HepG2 (cell line): ENCODE results near the gene GAS2L1. TPM values are rescaled to one million over a fixed set of nuclear protein-coding genes. Genes with fewer than 3 reads are reported as not detected.

Experiments
- ATAC-seq: fragments of 200-7000 bp; cut with Tn5 transposase; 3 replicates; pipeline ENCODE4 v1.9.1; 2020; ENCODE audit warnings: mild to moderate bottlenecking, moderate library complexity
- BruUV-seq: library from RNA; stranded (reverse); fragments of 400-500 nt; replicated peaks from 2 replicates; lab custom pipeline; 2021; lab: Mats Ljungman, UMichigan
- CTCF ChIA-PET: fragments of 300-600 bp; formaldehyde crosslinking; extraction: SDS; loops from one replicate; lab custom pipeline; 2021; ENCODE audit warnings: low total read pairs, inconsistent platforms, low intra/inter-chr PET ratio; lab: Yijun Ruan, JAX
- POLR2A ChIA-PET: fragments of 350-600 bp; sonication (Branson Sonifier 250); formaldehyde crosslinking; loops from one replicate; lab custom pipeline; 2020; ENCODE audit warnings: antibody characterized with exemption, inconsistent platforms; lab: Yijun Ruan, JAX
- DNase-seq: peaks from one replicate; pipeline ENCODE4 v3.0.0-alpha.2; 2015; ENCODE audit warnings: low spot score
- FAIRE-seq: peaks from 3 replicates; lab custom pipeline; 2011; peaks lifted over from hg19 to GRCh38; lab: Jason Lieb, UNC
- H2AFZ ChIP-seq: one replicate; pipeline ENCODE4 v1.6.1; 2011; ENCODE audit warnings: low read length, inconsistent platforms
- H3K27ac ChIP-seq: fragments of 300-600 bp; 3 replicates; pipeline ENCODE4 v1.8.0; 2011; ENCODE audit warnings: mixed run types, mild to moderate bottlenecking, mixed read lengths, low read length, inconsistent platforms; ENCODE audit not compliant: insufficient read depth; ENCODE audit errors: extremely low read length
- H3K27me3 ChIP-seq, 2 experiments: fragments of 200-600 bp in 1 of 2; 2 replicates in 1 of 2; 3 replicates in 1 of 2; pipeline versions ENCODE4 v1.6.0 to v1.8.0; 2011; ENCODE audit warnings: low read length in 2 of 2, mild to moderate bottlenecking in 2 of 2, moderate library complexity in 2 of 2, inconsistent platforms in 1 of 2; ENCODE audit not compliant: insufficient read depth in 2 of 2, control insufficient read depth in 1 of 2
- H3K36me3 ChIP-seq, 2 experiments: fragments of 200-600 bp in 1 of 2; replicated peaks in 1 of 2; 2 replicates in 1 of 2; 3 replicates in 1 of 2; pipeline versions ENCODE4 v1.5.1 to v1.8.0; 2011; ENCODE audit warnings: low read length in 2 of 2, inconsistent platforms in 1 of 2; ENCODE audit not compliant: insufficient read depth in 2 of 2, control insufficient read depth in 1 of 2
- H3K4me1 ChIP-seq: 2 replicates; pipeline ENCODE4 v1.5.1; 2012; ENCODE audit warnings: low read length, inconsistent platforms; ENCODE audit not compliant: insufficient read depth
- H3K4me2 ChIP-seq: 2 replicates; pipeline ENCODE4 v1.6.0; 2011; ENCODE audit warnings: low read depth, low read length, inconsistent platforms
- H3K4me3 ChIP-seq, 3 experiments: fragments of 200-600 bp in 1 of 3; sonication (generic), shearing (Covaris generic) in 1 of 3; replicated peaks in 1 of 3; 2 replicates each; pipeline ENCODE4 v1.5.1; 2011 to 2016; ENCODE audit warnings: low read length in 3 of 3, inconsistent platforms in 2 of 3, low read depth in 2 of 3, mild to moderate bottlenecking in 2 of 3, control low read depth in 1 of 3, mixed read lengths in 1 of 3; ENCODE audit not compliant: insufficient read depth in 1 of 3
- H3K79me2 ChIP-seq: one replicate; pipeline ENCODE4 v1.6.1; 2011; ENCODE audit warnings: low read length, inconsistent platforms; ENCODE audit not compliant: insufficient read depth
- H3K9ac ChIP-seq: 2 replicates; pipeline ENCODE4 v1.6.0; 2011; ENCODE audit warnings: mild to moderate bottlenecking, low read depth, low read length, inconsistent platforms; ENCODE audit not compliant: insufficient read depth
- H3K9me3 ChIP-seq: 2 replicates; pipeline ENCODE4 v1.5.1; 2012; ENCODE audit warnings: mild to moderate bottlenecking, low read length
- H4K20me1 ChIP-seq: 2 replicates; pipeline ENCODE4 v1.6.0; 2011; ENCODE audit warnings: inconsistent platforms, mild to moderate bottlenecking, low read length, moderate library complexity; ENCODE audit not compliant: insufficient read depth
- AGO2 ChIP-seq: fragments of 200-400 bp; formaldehyde crosslinking; optimal IDR thresholded peaks from 2 replicates; pipeline ENCODE3; 2017; ENCODE audit warnings: mild to moderate bottlenecking, low read depth, low read length, moderate library complexity
- ARID3A ChIP-seq: IDR thresholded peaks from 2 replicates; pipeline ENCODE4 v1.6.1; 2012; ENCODE audit warnings: low read depth, low read length, improper control_type of control experiment
- ATRX ChIP-seq: sonication (generic); formaldehyde crosslinking; IDR thresholded peaks from 2 replicates; pipeline ENCODE4 v1.4.0; 2020; ENCODE audit warnings: missing genetic modification reagents, borderline replicate concordance
- BRF2 ChIP-seq: sonication (generic); formaldehyde crosslinking; IDR thresholded peaks from 2 replicates; pipeline ENCODE4 v1.8.1; 2022; ENCODE audit warnings: mild to moderate bottlenecking, missing genetic modification reagents
- CEBPB ChIP-seq: IDR thresholded peaks from 2 replicates; pipeline ENCODE4 v1.6.1; 2011; ENCODE audit warnings: low read depth, low read length, improper control_type of control experiment, borderline replicate concordance
- CEBPG ChIP-seq: IDR thresholded peaks from 2 replicates; pipeline ENCODE4 v1.6.1; 2016
- GATAD2A ChIP-seq: IDR thresholded peaks from 2 replicates; pipeline ENCODE4 v1.6.1; 2016
- MLX ChIP-seq: IDR thresholded peaks from 2 replicates; pipeline ENCODE4 v1.6.1; 2016
- NFE2L1 ChIP-seq: sonication (generic); formaldehyde crosslinking; IDR thresholded peaks from 2 replicates; pipeline ENCODE4 v1.4.0; 2020; ENCODE audit warnings: missing genetic modification reagents, mild to moderate bottlenecking, borderline replicate concordance
- NONO ChIP-seq, 2 experiments: fragments of 450-650 bp in 1 of 2; sonication (generic) in 1 of 2; formaldehyde crosslinking in 1 of 2; IDR thresholded peaks in 1 of 2; conservative IDR thresholded peaks in 1 of 2; 2 replicates each; pipeline versions ENCODE4 v1.6.1 to v1.8.0; 2017 to 2022; ENCODE audit warnings: mild to moderate bottlenecking in 1 of 2, missing genetic modification reagents in 1 of 2, moderate library complexity in 1 of 2
- SMAD9 ChIP-seq: sonication (generic); formaldehyde crosslinking; IDR thresholded peaks from 2 replicates; pipeline ENCODE4 v1.5.1; 2020; ENCODE audit warnings: mild to moderate bottlenecking, missing genetic modification reagents
- ZBTB49 ChIP-seq: sonication (generic); formaldehyde crosslinking; IDR thresholded peaks from 2 replicates; pipeline ENCODE4 v1.4.0; 2020; ENCODE audit warnings: missing genetic modification reagents, borderline replicate concordance
- ZKSCAN1 ChIP-seq: fragments of 150-350 bp; IDR thresholded peaks from 2 replicates; pipeline ENCODE4 v1.6.1; 2014; ENCODE audit warnings: low read length
- ZNF468 ChIP-seq: sonication (generic); formaldehyde crosslinking; IDR thresholded peaks from 2 replicates; pipeline ENCODE4 v1.8.0; 2022; ENCODE audit warnings: mild to moderate bottlenecking, moderate library complexity, missing genetic modification reagents
- ZNF563 ChIP-seq: sonication (generic); formaldehyde crosslinking; IDR thresholded peaks from 2 replicates; pipeline ENCODE4 v1.8.0; 2022; ENCODE audit warnings: mild to moderate bottlenecking, moderate library complexity, missing genetic modification reagents
- ZNF619 ChIP-seq: sonication (generic); formaldehyde crosslinking; IDR thresholded peaks from 2 replicates; pipeline ENCODE4 v1.4.0; 2020; ENCODE audit warnings: mild to moderate bottlenecking, missing genetic modification reagents
- ZNF775 ChIP-seq: sonication (generic); formaldehyde crosslinking; IDR thresholded peaks from 2 replicates; pipeline ENCODE4 v1.4.0; 2020; ENCODE audit warnings: missing genetic modification reagents, mild to moderate bottlenecking, moderate library complexity, borderline replicate concordance
- WGBS: methylation state at CpG from one replicate; pipeline ENCODE4 v1.1.6; 2017; ENCODE audit warnings: low lambda C conversion rate; 5-methylcytosine and 5-hydroxymethylcytosine counted together
- in situ Hi-C: cut with HindIII; loops from 2 replicates; pipeline ENCODE4 v1.10.0; 2017; ENCODE audit warnings: low pct_unique_long_range_greater_than_20kb; ENCODE audit not compliant: extremely low pct_ligation_motif_present
- intact Hi-C: fragments of 100-400 bp; cut with micrococcal nuclease; formaldehyde crosslinking; loops from one replicate; pipeline ENCODE4 v1.10.0; 2022; ENCODE audit not compliant: unreplicated experiment
- polyA plus RNA-seq, 8 experiments: library from polyadenylated mRNA; depleted of rRNA in 3 of 8; stranded (reverse) in 7 of 8; unstranded in 1 of 8; fragments of >200 nt; fragmentation: Illumina TruSeq in 4 of 8; extraction: Trizol in 4 of 8; gene quantifications; 2 replicates each; pipeline versions ENCODE4 v1.2.1 to v1.2.3, GENCODE V29; 2011 to 2016; ENCODE audit warnings: low read depth in 4 of 8, missing spikeins in 1 of 8, mixed read lengths in 1 of 8; ENCODE audit not compliant: insufficient read depth in 1 of 8
- total RNA-seq, 5 experiments: library from RNA; depleted of rRNA; stranded (reverse); fragments of >200 nt; fragmentation: Illumina TruSeq; extraction: Trizol; gene quantifications; 2 replicates each; pipeline ENCODE4 v1.2.3, GENCODE V29; 2016; ENCODE audit warnings: low read depth in 1 of 5

The GAS2L1 gene
- total and polyA plus RNA-seq, 2 of the 13 experiments (the other 11 are each of a cell fraction or from before 2014, with no cell fraction given), result 1.8 to 3.3 TPM

GRCh38 chr22:29275819-29276565, 30.5 kb upstream of the GAS2L1 start:
- H3K79me2 ChIP-seq, result peaks cover 89% of the 10 kb centered on the region
- TF ChIP-seq ZNF619 (CRISPR knock-in tag) (no peak), NONO (IDR thresholded peaks at IDR 0.05) (no peak), NONO (CRISPR knock-in tag; conservative IDR thresholded peaks at IDR 0.05) (no peak), NFE2L1 (no peak), BRF2 (CRISPR knock-in tag) (no peak), MLX (CRISPR knock-in tag) (no peak), ZNF468 (no peak), AGO2 (peak; percentile 10), ARID3A (0 out of 2 replicates have a peak, but pooled peaks have one; percentile 21), CEBPB (peak; percentile 35; the same call in 1 of the 2 replicates), GATAD2A (CRISPR knock-in tag) (no peak), ZNF775 (CRISPR knock-in tag) (no peak), ZNF563 (no peak), ZKSCAN1 (peak; percentile 94), SMAD9 (no peak), CEBPG (CRISPR knock-in tag) (0 out of 2 replicates have a peak, but pooled peaks have one; percentile 25), ATRX (CRISPR knock-in tag) (no peak), ZBTB49 (no peak)

More at GRCh38 chr22:29275819-29276565, 30.5 kb upstream of the GAS2L1 start:
- peaks cover 28 to 77% of the 10 kb centered on the region in 2 experiments for H3K36me3 ChIP-seq
- intact Hi-C loops, result no loop called here
- no peak for DNase-seq
- no peak overlapping the region for H3K4me3 ChIP-seq
- no peak overlapping the region for H3K9ac ChIP-seq
- H3K4me2 ChIP-seq, result peak overlapping the region; percentile 37; the same call in 1 of the 2 replicates
- H2AFZ ChIP-seq, result no peak overlapping the region
- peaks cover 60% of the 10 kb centered on the region for H3K4me1 ChIP-seq
- CTCF ChIA-PET, result no interaction called here
- no peaks in the 10 kb centered on the region for H3K9me3 ChIP-seq
- H3K27ac ChIP-seq, result peak overlapping the region; percentile 53
- H3K27me3 ChIP-seq, result no peaks in the 10 kb centered on the region
- BruUV-seq, result no TSS peak
- peaks cover 74% of the 10 kb centered on the region for H4K20me1 ChIP-seq
- POLR2A ChIA-PET, result interaction anchor here (1.7 kb wide), 1 partner anchor 7 kb away, joined by 4 read pairs; the partner anchor contains the start of gene EWSR1
- peak; percentile 48 for ATAC-seq
- in situ Hi-C loops, result no loop called here
- WGBS, result 52% methylated on average over 3 of the region's 3 CpGs
- no peak for FAIRE-seq
